GM12878 (cell line): ENCODE results near the gene ARMC9. TPM values are rescaled to one million over a fixed set of nuclear protein-coding genes. Genes with fewer than 3 reads are reported as not detected.
A peak's percentile ranks its signal among the peaks of the same experiment; 100 is the strongest.

ENCODE experiments used
- EZH2 ChIP-seq: IDR thresholded peaks from 2 replicates; pipeline ENCODE4 v1.6.1; 2012; ENCODE audit warnings: low read depth, mild to moderate bottlenecking, control low read depth, inconsistent platforms, low read length, borderline replicate concordance; ENCODE audit not compliant: control insufficient read depth
- JUND ChIP-seq: IDR thresholded peaks from 2 replicates; pipeline ENCODE4 v1.6.1; 2012; ENCODE audit warnings: low read depth, mild to moderate bottlenecking, low read length, improper control_type of control experiment, moderate library complexity
- PAX5 ChIP-seq: IDR thresholded peaks from 2 replicates; pipeline ENCODE4 v1.6.1; 2011; ENCODE audit warnings: low read depth, low read length, borderline replicate concordance
- RAD51 ChIP-seq: fragments of 450-650 bp; IDR thresholded peaks from 2 replicates; pipeline ENCODE4 v1.6.1; 2016; ENCODE audit warnings: moderate library complexity, mild to moderate bottlenecking, inconsistent platforms
- RELB ChIP-seq: fragments of 450-650 bp; IDR thresholded peaks from 2 replicates; pipeline ENCODE4 v1.6.1; 2017; ENCODE audit warnings: low read depth, mild to moderate bottlenecking, moderate library complexity
- SKIL ChIP-seq: fragments of 450-650 bp; IDR thresholded peaks from 2 replicates; pipeline ENCODE4 v1.6.1; 2017; ENCODE audit warnings: mild to moderate bottlenecking, low read depth, inconsistent platforms; ENCODE audit not compliant: poor library complexity, severe bottlenecking
- SMAD1 ChIP-seq: fragments of 450-650 bp; IDR thresholded peaks from 2 replicates; pipeline ENCODE4 v1.6.1; 2018; ENCODE audit warnings: mild to moderate bottlenecking, low read depth; ENCODE audit not compliant: partially characterized antibody
- SMC3 ChIP-seq: IDR thresholded peaks from 2 replicates; pipeline ENCODE4 v1.6.1; 2011; ENCODE audit warnings: low read length, improper control_type of control experiment, borderline replicate concordance
- SP1 ChIP-seq: IDR thresholded peaks from one replicate; pipeline ENCODE4 v1.6.1; 2011; ENCODE audit warnings: low read depth, low read length
- SREBF1 ChIP-seq: IDR thresholded peaks from 2 replicates; pipeline ENCODE4 v1.6.1; 2012; ENCODE audit warnings: mild to moderate bottlenecking, low read length
- SUPT20H ChIP-seq: IDR thresholded peaks from 2 replicates; pipeline ENCODE4 v1.6.1; 2011; ENCODE audit warnings: low read depth, mild to moderate bottlenecking, low read length, moderate library complexity, borderline replicate concordance; ENCODE audit not compliant: control insufficient read depth
- TBL1XR1 ChIP-seq: IDR thresholded peaks from 2 replicates; pipeline ENCODE4 v1.6.1; 2012; ENCODE audit warnings: low read depth, low read length, improper control_type of control experiment
- TCF7 ChIP-seq: IDR thresholded peaks from 2 replicates; pipeline ENCODE4 v1.6.1; 2014; ENCODE audit warnings: antibody characterized with exemption, borderline replicate concordance
- polyA plus RNA-seq, 11 experiments: library from polyadenylated mRNA; depleted of rRNA in 4 of 11; unstranded in 6 of 11; stranded (reverse) in 5 of 11; fragments of >200 nt; fragmentation: Nextera tagmentation in 4 of 11; fragmentation: Illumina TruSeq in 1 of 11; extraction: Ambion mirVana in 4 of 11; extraction: Trizol in 1 of 11; gene quantifications; 1 replicate in 1 of 11; 2 replicates in 10 of 11; pipeline versions ENCODE4 v1.2.1 to v1.2.3, GENCODE V29; 2011 to 2016; ENCODE audit warnings: inconsistent platforms in 2 of 11, missing spikeins in 2 of 11, low read depth in 1 of 11
- total RNA-seq, 4 experiments: library from RNA; depleted of rRNA in 3 of 4; stranded (reverse); fragments of >200 nt in 3 of 4; fragmentation: Illumina TruSeq in 1 of 4; extraction: Trizol in 1 of 4; gene quantifications; 2 replicates each; pipeline versions ENCODE4 v1.2.1 to v1.2.3, GENCODE V29; 2013 to 2021
- TF ChIP-seq, protein P1 (sequence below): fragments of 450-650 bp; IDR thresholded peaks from 2 replicates; pipeline ENCODE4 v1.6.1; 2017; ENCODE audit warnings: mild to moderate bottlenecking, moderate library complexity
- TF ChIP-seq, protein P2 (sequence below): fragments of 150-350 bp; IDR thresholded peaks from 2 replicates; pipeline ENCODE4 v1.6.1; 2014; ENCODE audit warnings: mild to moderate bottlenecking, low read depth, low read length
- TF ChIP-seq, protein P3 (sequence below): IDR thresholded peaks from 2 replicates; pipeline ENCODE4 v1.6.1; 2012; ENCODE audit warnings: low read depth, low read length, improper control_type of control experiment

ARMC9 gene
- total and polyA plus RNA-seq, 10 of the 15 experiments (the other 5 are each of a cell fraction or from before 2014, with no cell fraction given): 3.8 to 21.8 (median 10.4) TPM

DNA sequence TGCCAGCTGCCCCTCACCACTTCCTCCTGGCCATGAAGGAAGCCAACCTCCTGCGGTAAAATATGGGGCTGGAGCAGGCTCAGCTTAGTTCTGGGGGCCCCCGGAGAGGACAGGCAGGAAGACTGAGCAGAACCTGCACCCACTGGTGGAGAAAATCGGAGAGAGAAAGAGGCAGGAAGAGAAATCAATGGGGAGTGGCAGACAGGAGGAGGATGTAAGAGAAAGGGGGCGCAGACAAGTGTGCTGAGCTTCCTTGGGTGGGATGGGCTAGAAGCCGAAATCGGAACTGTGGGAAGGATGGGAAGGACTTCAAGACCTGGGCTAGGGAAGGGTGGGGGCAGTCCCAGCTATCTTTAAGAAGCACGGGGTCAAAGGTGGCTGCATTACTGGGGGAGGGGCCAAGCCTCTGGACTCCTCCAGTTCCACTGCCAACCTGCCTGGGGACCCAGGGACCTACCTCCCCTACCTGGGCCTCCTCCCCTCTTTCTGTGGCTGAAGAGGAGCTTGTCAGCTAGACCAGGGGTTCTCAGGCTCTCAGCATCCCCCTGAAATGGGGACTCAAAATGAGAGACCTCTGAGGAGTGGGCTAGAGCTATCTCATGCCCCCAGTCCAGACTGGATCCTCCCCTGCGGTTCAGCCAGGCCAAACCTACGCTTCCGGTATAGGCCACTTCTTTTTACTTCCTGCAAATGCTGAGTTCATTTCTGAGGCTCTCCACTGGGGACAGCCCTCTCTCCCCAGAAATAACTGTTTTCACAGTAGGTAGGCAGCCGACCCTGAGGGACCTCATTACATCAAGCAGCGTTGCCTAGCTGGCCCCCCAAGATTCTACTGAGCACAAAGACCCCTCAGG is 163.5 kb downstream of the ARMC9 start (continued):
- TF ChIP-seq SMAD1 (no peak), EZH2 (no peak), PAX5 (no peak), RELB (no peak), SMC3 (peak; percentile 25; the same call in 1 of the 2 replicates), JUND (no peak), TCF7 (no peak), SP1 (no peak), SKIL (no peak), TBL1XR1 (no peak), SREBF1 (no peak), RAD51 (no peak), SUPT20H (no peak)
- TF ChIP-seq, protein P1, sequence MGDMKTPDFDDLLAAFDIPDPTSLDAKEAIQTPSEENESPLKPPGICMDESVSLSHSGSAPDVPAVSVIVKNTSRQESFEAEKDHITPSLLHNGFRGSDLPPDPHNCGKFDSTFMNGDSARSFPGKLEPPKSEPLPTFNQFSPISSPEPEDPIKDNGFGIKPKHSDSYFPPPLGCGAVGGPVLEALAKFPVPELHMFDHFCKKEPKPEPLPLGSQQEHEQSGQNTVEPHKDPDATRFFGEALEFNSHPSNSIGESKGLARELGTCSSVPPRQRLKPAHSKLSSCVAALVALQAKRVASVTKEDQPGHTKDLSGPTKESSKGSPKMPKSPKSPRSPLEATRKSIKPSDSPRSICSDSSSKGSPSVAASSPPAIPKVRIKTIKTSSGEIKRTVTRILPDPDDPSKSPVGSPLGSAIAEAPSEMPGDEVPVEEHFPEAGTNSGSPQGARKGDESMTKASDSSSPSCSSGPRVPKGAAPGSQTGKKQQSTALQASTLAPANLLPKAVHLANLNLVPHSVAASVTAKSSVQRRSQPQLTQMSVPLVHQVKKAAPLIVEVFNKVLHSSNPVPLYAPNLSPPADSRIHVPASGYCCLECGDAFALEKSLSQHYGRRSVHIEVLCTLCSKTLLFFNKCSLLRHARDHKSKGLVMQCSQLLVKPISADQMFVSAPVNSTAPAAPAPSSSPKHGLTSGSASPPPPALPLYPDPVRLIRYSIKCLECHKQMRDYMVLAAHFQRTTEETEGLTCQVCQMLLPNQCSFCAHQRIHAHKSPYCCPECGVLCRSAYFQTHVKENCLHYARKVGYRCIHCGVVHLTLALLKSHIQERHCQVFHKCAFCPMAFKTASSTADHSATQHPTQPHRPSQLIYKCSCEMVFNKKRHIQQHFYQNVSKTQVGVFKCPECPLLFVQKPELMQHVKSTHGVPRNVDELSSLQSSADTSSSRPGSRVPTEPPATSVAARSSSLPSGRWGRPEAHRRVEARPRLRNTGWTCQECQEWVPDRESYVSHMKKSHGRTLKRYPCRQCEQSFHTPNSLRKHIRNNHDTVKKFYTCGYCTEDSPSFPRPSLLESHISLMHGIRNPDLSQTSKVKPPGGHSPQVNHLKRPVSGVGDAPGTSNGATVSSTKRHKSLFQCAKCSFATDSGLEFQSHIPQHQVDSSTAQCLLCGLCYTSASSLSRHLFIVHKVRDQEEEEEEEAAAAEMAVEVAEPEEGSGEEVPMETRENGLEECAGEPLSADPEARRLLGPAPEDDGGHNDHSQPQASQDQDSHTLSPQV: no peak
- TF ChIP-seq, protein P2, sequence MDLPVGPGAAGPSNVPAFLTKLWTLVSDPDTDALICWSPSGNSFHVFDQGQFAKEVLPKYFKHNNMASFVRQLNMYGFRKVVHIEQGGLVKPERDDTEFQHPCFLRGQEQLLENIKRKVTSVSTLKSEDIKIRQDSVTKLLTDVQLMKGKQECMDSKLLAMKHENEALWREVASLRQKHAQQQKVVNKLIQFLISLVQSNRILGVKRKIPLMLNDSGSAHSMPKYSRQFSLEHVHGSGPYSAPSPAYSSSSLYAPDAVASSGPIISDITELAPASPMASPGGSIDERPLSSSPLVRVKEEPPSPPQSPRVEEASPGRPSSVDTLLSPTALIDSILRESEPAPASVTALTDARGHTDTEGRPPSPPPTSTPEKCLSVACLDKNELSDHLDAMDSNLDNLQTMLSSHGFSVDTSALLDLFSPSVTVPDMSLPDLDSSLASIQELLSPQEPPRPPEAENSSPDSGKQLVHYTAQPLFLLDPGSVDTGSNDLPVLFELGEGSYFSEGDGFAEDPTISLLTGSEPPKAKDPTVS: no peak
- TF ChIP-seq, protein P3, sequence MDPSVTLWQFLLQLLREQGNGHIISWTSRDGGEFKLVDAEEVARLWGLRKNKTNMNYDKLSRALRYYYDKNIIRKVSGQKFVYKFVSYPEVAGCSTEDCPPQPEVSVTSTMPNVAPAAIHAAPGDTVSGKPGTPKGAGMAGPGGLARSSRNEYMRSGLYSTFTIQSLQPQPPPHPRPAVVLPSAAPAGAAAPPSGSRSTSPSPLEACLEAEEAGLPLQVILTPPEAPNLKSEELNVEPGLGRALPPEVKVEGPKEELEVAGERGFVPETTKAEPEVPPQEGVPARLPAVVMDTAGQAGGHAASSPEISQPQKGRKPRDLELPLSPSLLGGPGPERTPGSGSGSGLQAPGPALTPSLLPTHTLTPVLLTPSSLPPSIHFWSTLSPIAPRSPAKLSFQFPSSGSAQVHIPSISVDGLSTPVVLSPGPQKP: peak; percentile 64; the same call in 1 of the 2 replicates
